Thoracic aorta (tissue), 2 donors: ENCODE results near the gene SLC2A11. TPM values are rescaled to one million over a fixed set of nuclear protein-coding genes. Genes with fewer than 3 reads are reported as not detected.

Experiments
- ATAC-seq: fragments of 150-250 bp; one replicate; pipeline ENCODE4 v1.8.0; 2017; ENCODE audit warnings: low read depth; ENCODE audit not compliant: insufficient number of reproducible peaks, low FRiP score
- DNase-seq: peaks from one replicate; pipeline ENCODE4 v3.0.0-alpha.2; 2020; ENCODE audit warnings: low spot score
- H3K27ac ChIP-seq, 2 donors: fragments of 200-600 bp; sonication (generic); 1 replicate in 1 of 2; 2 replicates in 1 of 2; pipeline ENCODE4 v1.5.1; 2016; ENCODE audit warnings: mild to moderate bottlenecking in 2 of 2, moderate library complexity in 2 of 2
- H3K27me3 ChIP-seq: fragments of 200-600 bp; sonication (generic); replicated peaks from 2 replicates; pipeline ENCODE4 v1.6.0; 2016; ENCODE audit warnings: mild to moderate bottlenecking; ENCODE audit not compliant: insufficient read depth
- H3K36me3 ChIP-seq: fragments of 200-600 bp; sonication (generic); one replicate; pipeline ENCODE4 v1.5.1; 2016
- H3K4me1 ChIP-seq, 2 donors: fragments of 200-600 bp; sonication (generic); 1 replicate in 1 of 2; 2 replicates in 1 of 2; pipeline versions ENCODE4 v1.5.1 to v1.6.0; 2016; ENCODE audit warnings: low read depth in 2 of 2, mild to moderate bottlenecking in 1 of 2; ENCODE audit not compliant: control insufficient read depth in 1 of 2
- H3K4me3 ChIP-seq: fragments of 200-600 bp; sonication (generic); 2 replicates; pipeline ENCODE4 v1.5.1; 2016; ENCODE audit warnings: mild to moderate bottlenecking
- H3K9me3 ChIP-seq: fragments of 200-600 bp; sonication (generic); 2 replicates; pipeline ENCODE4 v1.5.1; 2016
- CTCF ChIP-seq: fragments of 200-600 bp; sonication (generic); IDR thresholded peaks from one replicate; pipeline ENCODE4 v1.5.1; 2019; ENCODE audit warnings: antibody characterized with exemption
- total RNA-seq, 2 donors: library from RNA; depleted of rRNA; stranded (reverse); fragments of >200 nt; gene quantifications; one replicate each; pipeline versions ENCODE4 v1.1.0 to v1.2.3, GENCODE V29; 2016

SLC2A11 gene
- total RNA-seq, 2 donors from 2014 or later: 9.2 to 25.5 TPM

DNA sequence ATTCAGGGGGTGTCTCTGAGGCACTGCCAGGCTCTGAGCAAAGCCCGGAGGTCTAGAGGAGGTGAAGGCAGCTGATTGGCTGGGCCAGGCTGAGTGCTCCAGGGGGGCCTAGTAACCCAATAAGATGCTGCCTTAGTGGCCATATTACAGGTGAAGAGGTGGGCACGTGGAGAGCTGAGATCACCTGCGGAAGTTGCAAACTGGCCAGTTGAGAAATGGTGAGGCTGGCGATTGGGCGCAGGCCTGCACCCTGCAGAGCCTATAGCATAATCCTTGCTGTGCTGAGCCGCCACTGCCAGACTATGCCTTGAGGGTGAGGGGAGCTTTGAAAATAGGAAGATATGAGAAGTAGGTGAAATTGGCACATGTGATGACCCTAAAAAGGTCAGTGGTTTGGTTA, 40.5 kb upstream of the SLC2A11 start:
- H3K27ac ChIP-seq: no peak overlapping the region
- no peaks in the 10 kb centered on the region for H3K27me3 ChIP-seq
- H3K9me3 ChIP-seq: no peaks in the 10 kb centered on the region
- ATAC-seq (no peak), DNase-seq (no peak)
- peaks cover 36% of the 10 kb centered on the region for H3K36me3 ChIP-seq
- no peak overlapping the region for H3K4me3 ChIP-seq
- H3K4me1 ChIP-seq: peaks cover 0 to 7% of the 10 kb centered on the region in 2 donors
- TF ChIP-seq CTCF: no peak

- Histone ChIP-seq H3K36me3 (peaks cover 36% of the 10 kb centered on the region), H3K27ac (no peak overlapping the region), H3K9me3 (no peaks in the 10 kb centered on the region), H3K4me3 (no peak overlapping the region), H3K4me1 (peaks cover 4 to 21% of the 10 kb centered on the region in 2 donors), H3K27me3 (no peaks in the 10 kb centered on the region)
- no peak for ATAC-seq
- TF ChIP-seq CTCF: no peak
- DNase-seq: no peak
Measured at GRCh38 chr22:23818541-23818940, 39.1 kb upstream of the SLC2A11 start.

DNA sequence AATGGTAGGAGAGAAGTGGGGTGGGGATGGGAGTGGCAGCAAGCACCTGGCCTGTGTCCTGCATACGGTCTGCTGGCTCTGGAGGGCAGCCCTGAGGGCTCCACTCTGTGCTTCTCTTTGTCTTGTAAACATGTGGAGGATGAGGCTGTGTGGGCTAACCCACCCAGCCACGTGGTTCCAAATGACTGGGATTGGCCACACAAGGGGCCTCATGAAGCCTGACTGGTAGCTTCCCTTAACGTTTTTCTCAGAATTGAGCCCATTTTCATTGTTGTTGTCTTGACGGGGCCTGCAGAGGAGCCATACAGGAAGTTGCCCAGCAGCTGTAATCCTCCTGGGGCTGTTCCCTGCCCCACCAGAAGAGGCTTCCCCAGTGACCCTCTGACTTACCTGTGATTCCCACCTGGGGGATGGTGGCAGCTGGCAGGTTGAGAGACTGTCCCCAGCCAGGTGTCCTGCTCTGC, 36.9 kb upstream of the SLC2A11 start:
- Histone ChIP-seq H3K4me1 (peaks cover 4 to 27% of the 10 kb centered on the region in 2 donors), H3K27ac (no peak overlapping the region), H3K36me3 (peaks cover 43% of the 10 kb centered on the region), H3K4me3 (no peak overlapping the region), H3K27me3 (no peaks in the 10 kb centered on the region), H3K9me3 (no peaks in the 10 kb centered on the region)
- ATAC-seq (no peak), DNase-seq (no peak)
- no peak for TF ChIP-seq CTCF

GRCh38 chr22:23822101-23822671, 35.5 kb upstream of the SLC2A11 start:
- ATAC-seq: no peak
- no peaks in the 10 kb centered on the region for H3K27me3 ChIP-seq
- peaks cover 4 to 27% of the 10 kb centered on the region in 2 donors for H3K4me1 ChIP-seq
- no peaks in the 10 kb centered on the region for H3K9me3 ChIP-seq
- TF ChIP-seq CTCF: no peak
- H3K4me3 ChIP-seq: no peak overlapping the region
- H3K27ac ChIP-seq: peak overlapping the region; percentile 33 to 34
- no peak for DNase-seq
- peaks cover 40% of the 10 kb centered on the region for H3K36me3 ChIP-seq

DNA sequence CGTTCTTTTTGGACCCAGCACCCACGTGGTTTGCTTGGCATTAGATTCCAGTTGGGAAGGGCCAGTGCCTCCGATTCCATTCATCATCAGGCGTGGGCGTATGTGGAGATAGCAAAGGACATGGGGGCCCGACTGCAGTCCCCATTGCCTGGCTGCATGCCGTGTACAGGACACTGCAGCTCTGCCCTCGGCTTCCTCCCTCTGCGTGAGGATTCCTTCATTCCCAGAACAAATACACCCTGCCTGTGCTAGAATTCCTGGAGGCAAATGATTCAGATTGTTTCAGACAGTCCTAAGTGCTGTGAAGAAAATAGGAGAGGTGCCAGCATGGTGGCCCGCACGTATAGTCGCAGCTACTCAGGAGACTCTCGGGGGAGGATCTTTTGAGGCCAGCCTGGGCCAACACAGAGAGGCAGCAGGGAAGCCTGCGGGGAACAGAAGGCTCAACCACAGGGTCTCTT, 34.3 kb upstream of the SLC2A11 start:
- Histone ChIP-seq H3K27ac (peak overlapping the region in 1 of 2 donors; percentile 33), H3K36me3 (peaks cover 37% of the 10 kb centered on the region)
- no peak for ATAC-seq

More for the DNA sequence above, 34.3 kb upstream of the SLC2A11 start:
- no peak for TF ChIP-seq CTCF
- no peaks in the 10 kb centered on the region for H3K27me3 ChIP-seq
- no peak for DNase-seq
- no peaks in the 10 kb centered on the region for H3K9me3 ChIP-seq
- no peak overlapping the region for H3K4me3 ChIP-seq
- H3K4me1 ChIP-seq: peaks cover 4 to 27% of the 10 kb centered on the region in 2 donors
